Measurements from ENCODE around the gene ALDH1A3.

DNA sequence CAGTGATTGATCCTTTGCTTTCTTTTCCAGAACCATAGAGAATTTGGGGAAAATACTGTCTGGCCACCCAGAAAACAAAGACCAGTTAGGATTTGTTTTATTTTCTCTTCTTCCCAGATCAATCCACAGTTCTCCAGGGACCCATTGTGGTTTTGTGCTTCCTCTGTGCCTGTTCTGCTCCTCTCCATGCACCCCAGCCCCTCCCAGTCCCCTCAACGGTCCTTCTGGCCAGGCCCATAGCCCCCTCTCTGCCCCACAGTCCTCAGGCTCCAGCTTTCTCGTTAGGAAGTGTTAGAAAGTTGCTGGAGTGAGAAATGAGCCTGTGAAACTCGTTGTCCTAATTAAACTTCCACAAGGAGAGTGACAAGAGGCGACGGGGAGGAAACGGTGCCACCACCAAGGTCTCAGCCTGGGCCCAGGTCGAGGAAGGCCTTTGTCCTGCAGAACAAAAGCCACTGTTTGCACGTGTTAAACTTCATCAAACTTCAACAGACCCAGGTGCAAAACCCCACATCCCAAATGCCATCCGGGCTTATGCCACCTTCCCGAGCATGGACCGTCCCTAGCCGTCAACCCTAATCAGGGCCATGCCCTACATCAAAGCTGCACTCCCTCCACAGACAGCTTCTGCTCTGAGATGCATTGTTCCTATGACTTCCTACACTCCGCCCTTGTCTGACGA, 18.7 kb upstream of the ALDH1A3 start:
- no peak for TF ChIP-seq GLIS2 (tag by site-specific recombination; IDR thresholded peaks at IDR 0.05)
- no peak for TF ChIP-seq YY1 (tag by site-specific recombination; IDR thresholded peaks at IDR 0.05)
- no peak for TF ChIP-seq ZNF473 (tag by site-specific recombination; IDR thresholded peaks at IDR 0.05)
- TF ChIP-seq ZNF174 (tag by site-specific recombination; IDR thresholded peaks at IDR 0.05) = no peak
- TF ChIP-seq, protein P1, sequence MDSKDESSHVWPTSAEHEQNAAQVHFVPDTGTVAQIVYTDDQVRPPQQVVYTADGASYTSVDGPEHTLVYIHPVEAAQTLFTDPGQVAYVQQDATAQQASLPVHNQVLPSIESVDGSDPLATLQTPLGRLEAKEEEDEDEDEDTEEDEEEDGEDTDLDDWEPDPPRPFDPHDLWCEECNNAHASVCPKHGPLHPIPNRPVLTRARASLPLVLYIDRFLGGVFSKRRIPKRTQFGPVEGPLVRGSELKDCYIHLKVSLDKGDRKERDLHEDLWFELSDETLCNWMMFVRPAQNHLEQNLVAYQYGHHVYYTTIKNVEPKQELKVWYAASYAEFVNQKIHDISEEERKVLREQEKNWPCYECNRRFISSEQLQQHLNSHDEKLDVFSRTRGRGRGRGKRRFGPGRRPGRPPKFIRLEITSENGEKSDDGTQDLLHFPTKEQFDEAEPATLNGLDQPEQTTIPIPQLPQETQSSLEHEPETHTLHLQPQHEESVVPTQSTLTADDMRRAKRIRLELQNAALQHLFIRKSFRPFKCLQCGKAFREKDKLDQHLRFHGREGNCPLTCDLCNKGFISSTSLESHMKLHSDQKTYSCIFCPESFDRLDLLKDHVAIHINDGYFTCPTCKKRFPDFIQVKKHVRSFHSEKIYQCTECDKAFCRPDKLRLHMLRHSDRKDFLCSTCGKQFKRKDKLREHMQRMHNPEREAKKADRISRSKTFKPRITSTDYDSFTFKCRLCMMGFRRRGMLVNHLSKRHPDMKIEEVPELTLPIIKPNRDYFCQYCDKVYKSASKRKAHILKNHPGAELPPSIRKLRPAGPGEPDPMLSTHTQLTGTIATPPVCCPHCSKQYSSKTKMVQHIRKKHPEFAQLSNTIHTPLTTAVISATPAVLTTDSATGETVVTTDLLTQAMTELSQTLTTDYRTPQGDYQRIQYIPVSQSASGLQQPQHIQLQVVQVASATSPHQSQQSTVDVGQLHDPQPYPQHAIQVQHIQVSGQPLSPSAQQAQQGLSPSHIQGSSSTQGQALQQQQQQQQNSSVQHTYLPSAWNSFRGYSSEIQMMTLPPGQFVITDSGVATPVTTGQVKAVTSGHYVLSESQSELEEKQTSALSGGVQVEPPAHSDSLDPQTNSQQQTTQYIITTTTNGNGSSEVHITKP (tag by site-specific recombination; IDR thresholded peaks at IDR 0.05) = no peak
- TF ChIP-seq, protein P2, sequence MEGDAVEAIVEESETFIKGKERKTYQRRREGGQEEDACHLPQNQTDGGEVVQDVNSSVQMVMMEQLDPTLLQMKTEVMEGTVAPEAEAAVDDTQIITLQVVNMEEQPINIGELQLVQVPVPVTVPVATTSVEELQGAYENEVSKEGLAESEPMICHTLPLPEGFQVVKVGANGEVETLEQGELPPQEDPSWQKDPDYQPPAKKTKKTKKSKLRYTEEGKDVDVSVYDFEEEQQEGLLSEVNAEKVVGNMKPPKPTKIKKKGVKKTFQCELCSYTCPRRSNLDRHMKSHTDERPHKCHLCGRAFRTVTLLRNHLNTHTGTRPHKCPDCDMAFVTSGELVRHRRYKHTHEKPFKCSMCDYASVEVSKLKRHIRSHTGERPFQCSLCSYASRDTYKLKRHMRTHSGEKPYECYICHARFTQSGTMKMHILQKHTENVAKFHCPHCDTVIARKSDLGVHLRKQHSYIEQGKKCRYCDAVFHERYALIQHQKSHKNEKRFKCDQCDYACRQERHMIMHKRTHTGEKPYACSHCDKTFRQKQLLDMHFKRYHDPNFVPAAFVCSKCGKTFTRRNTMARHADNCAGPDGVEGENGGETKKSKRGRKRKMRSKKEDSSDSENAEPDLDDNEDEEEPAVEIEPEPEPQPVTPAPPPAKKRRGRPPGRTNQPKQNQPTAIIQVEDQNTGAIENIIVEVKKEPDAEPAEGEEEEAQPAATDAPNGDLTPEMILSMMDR (tag by site-specific recombination; IDR thresholded peaks at IDR 0.05) = no peak
- TF ChIP-seq, protein P3, sequence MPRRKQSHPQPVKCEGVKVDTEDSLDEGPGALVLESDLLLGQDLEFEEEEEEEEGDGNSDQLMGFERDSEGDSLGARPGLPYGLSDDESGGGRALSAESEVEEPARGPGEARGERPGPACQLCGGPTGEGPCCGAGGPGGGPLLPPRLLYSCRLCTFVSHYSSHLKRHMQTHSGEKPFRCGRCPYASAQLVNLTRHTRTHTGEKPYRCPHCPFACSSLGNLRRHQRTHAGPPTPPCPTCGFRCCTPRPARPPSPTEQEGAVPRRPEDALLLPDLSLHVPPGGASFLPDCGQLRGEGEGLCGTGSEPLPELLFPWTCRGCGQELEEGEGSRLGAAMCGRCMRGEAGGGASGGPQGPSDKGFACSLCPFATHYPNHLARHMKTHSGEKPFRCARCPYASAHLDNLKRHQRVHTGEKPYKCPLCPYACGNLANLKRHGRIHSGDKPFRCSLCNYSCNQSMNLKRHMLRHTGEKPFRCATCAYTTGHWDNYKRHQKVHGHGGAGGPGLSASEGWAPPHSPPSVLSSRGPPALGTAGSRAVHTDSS (tag by site-specific recombination; IDR thresholded peaks at IDR 0.05) = no peak
- TF ChIP-seq ZNF777 (tag by site-specific recombination; IDR thresholded peaks at IDR 0.05; ENCODE audit: borderline replicate concordance) = no peak
